ENCODE data around the gene CTNNA3. TPM values are rescaled to one million over a fixed set of nuclear protein-coding genes. Genes with fewer than 3 reads are reported as not detected.
A peak's percentile ranks its signal among the peaks of the same experiment; 100 is the strongest.

Gene CTNNA3
- total and polyA plus RNA-seq, 4 donors: under 0.01 to 39.8 (median 0.09) TPM

DNA sequence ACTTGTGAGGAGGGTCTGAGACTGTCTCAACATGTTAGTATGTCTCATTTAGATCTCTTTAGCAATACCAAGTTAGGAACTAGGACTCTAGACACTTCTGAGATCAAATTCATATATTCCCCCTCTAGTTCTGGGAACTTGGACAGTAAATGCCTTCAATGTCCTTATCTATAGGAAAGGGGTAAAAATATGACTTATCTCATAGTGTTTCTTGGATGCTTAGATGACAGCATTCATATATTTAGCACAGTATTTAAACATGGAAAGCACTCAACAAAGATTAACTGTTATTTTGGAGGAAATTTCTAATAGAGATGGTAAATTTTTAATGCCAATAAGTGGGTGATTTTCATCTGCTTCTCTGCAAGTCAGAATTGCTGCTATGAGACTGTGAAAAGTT is 154.6 kb downstream of the CTNNA3 start:
- TF ChIP-seq, protein P1, sequence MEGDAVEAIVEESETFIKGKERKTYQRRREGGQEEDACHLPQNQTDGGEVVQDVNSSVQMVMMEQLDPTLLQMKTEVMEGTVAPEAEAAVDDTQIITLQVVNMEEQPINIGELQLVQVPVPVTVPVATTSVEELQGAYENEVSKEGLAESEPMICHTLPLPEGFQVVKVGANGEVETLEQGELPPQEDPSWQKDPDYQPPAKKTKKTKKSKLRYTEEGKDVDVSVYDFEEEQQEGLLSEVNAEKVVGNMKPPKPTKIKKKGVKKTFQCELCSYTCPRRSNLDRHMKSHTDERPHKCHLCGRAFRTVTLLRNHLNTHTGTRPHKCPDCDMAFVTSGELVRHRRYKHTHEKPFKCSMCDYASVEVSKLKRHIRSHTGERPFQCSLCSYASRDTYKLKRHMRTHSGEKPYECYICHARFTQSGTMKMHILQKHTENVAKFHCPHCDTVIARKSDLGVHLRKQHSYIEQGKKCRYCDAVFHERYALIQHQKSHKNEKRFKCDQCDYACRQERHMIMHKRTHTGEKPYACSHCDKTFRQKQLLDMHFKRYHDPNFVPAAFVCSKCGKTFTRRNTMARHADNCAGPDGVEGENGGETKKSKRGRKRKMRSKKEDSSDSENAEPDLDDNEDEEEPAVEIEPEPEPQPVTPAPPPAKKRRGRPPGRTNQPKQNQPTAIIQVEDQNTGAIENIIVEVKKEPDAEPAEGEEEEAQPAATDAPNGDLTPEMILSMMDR (IDR thresholded peaks at IDR 0.05; ENCODE audit: control extremely low read depth, extremely low read depth): no peak
- no peaks in the 10 kb centered on the region for H3K36me3 ChIP-seq (ENCODE audit: control insufficient read depth in 4 of 4, insufficient read depth in 4 of 4, low read length in 4 of 4)
- no peaks in the 10 kb centered on the region for H3K27me3 ChIP-seq (ENCODE audit: control insufficient read depth in 3 of 3, insufficient read depth in 3 of 3, low read length in 2 of 3)
- no peaks in the 10 kb centered on the region for H3K9me3 ChIP-seq (ENCODE audit: control insufficient read depth in 4 of 4, insufficient read depth in 3 of 4, low read length in 3 of 4)
- DNase-seq: no peak
- no peaks in the 10 kb centered on the region for H3K4me1 ChIP-seq (ENCODE audit: control insufficient read depth in 5 of 5, insufficient read depth in 5 of 5, low read length in 5 of 5)
- H3K9ac ChIP-seq (ENCODE audit: insufficient read depth in 1 of 2, low read length in 2 of 2): no peak overlapping the region
- ATAC-seq (ENCODE audit: insufficient read depth, low FRiP score): no peak
- H3K4me3 ChIP-seq: no peak overlapping the region
- no peak overlapping the region for H3K27ac ChIP-seq (ENCODE audit: low read depth in 1 of 2, low read length in 1 of 2)

DNA sequence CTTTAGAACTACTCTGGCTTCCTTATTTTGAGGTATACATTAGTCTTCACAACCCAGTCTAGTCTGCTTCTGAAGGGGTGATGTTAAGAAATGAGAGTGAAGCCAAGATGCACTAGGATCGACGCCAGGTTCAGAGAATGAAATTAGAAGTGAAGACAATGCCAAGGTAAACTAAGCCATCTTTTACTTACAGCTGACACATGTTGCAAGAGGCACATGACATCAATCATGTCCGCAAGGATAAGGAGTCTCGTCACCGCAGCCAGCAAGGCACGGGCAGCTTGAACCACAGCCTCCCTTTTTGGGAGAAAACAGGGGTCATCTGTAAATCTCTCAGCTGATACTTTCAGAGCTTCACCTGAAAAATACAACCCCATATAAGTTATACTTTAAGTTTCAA is 156.7 kb downstream of the CTNNA3 start:
- 58 to 69% methylated on average over 6 of the region's 6 CpGs for WGBS, 2 donors

DNA sequence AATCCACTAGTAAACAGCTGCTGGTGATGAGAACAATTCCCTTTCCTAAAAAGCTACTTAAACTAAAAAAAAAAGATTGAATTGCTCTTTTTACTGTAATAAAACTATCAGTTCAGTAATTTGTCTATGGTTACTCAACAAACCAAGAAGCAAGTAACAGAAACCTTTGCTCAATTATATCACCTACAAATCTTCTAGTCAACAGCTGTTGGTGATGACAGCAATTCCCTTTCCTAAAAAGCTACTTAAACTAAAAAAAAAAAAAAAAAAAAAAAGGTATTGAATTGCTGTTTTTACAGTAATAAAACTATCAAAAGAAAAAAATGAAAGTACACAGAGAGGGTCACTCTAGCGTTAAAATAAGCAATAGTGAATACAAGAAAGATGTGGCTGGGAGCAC is 158.1 kb downstream of the CTNNA3 start:
- no peak for DNase-seq

More for the DNA sequence above, 156.7 kb downstream of the CTNNA3 start:
- H3K27ac ChIP-seq (ENCODE audit: low read depth in 1 of 2, low read length in 1 of 2): peak overlapping the region in 1 of 2 donors; percentile 21
- no peak for DNase-seq
- ATAC-seq (ENCODE audit: insufficient read depth, low FRiP score): no peak
- TF ChIP-seq, protein P1 (IDR thresholded peaks at IDR 0.05; ENCODE audit: control extremely low read depth, extremely low read depth): no peak
- no peak overlapping the region for H3K4me3 ChIP-seq
- no peaks in the 10 kb centered on the region for H3K9me3 ChIP-seq (ENCODE audit: control insufficient read depth in 4 of 4, insufficient read depth in 3 of 4, low read length in 3 of 4)
- no peaks in the 10 kb centered on the region for H3K27me3 ChIP-seq (ENCODE audit: control insufficient read depth in 3 of 3, insufficient read depth in 3 of 3, low read length in 2 of 3)
- H3K9ac ChIP-seq (ENCODE audit: insufficient read depth in 1 of 2, low read length in 2 of 2): no peak overlapping the region
- no peaks in the 10 kb centered on the region for H3K4me1 ChIP-seq (ENCODE audit: control insufficient read depth in 5 of 5, insufficient read depth in 5 of 5, low read length in 5 of 5)
- no peaks in the 10 kb centered on the region for H3K36me3 ChIP-seq (ENCODE audit: control insufficient read depth in 4 of 4, insufficient read depth in 4 of 4, low read length in 4 of 4)

More for the DNA sequence above, 158.1 kb downstream of the CTNNA3 start:
- no peaks in the 10 kb centered on the region for H3K9me3 ChIP-seq (ENCODE audit: control insufficient read depth in 4 of 4, insufficient read depth in 3 of 4, low read length in 3 of 4)
- no peaks in the 10 kb centered on the region for H3K4me1 ChIP-seq (ENCODE audit: control insufficient read depth in 5 of 5, insufficient read depth in 5 of 5, low read length in 5 of 5)
- no peak overlapping the region for H3K27ac ChIP-seq (ENCODE audit: low read depth in 1 of 2, low read length in 1 of 2)
- H3K9ac ChIP-seq (ENCODE audit: insufficient read depth in 1 of 2, low read length in 2 of 2): no peak overlapping the region
- no peaks in the 10 kb centered on the region for H3K27me3 ChIP-seq (ENCODE audit: control insufficient read depth in 3 of 3, insufficient read depth in 3 of 3, low read length in 2 of 3)
- no peaks in the 10 kb centered on the region for H3K36me3 ChIP-seq (ENCODE audit: control insufficient read depth in 4 of 4, insufficient read depth in 4 of 4, low read length in 4 of 4)
- ATAC-seq (ENCODE audit: insufficient read depth, low FRiP score): no peak
- H3K4me3 ChIP-seq: no peak overlapping the region
- TF ChIP-seq, protein P1 (IDR thresholded peaks at IDR 0.05; ENCODE audit: control extremely low read depth, extremely low read depth): no peak
- WGBS, 2 donors: 77 to 86% methylated on average over 1 of the region's 1 CpG
